SK-N-SH treated with all-trans-retinoic acid at 6 μM for 48 hours (cell line): ENCODE measurements around the gene GALNT1.
A peak's percentile ranks its signal among the peaks of the same experiment; 100 is the strongest.

Experiments
- ATAC-seq: fragments of 200-7000 bp; cut with Tn5 transposase; 3 replicates; pipeline ENCODE4 v1.9.1; 2020; ENCODE audit warnings: mild to moderate bottlenecking, moderate library complexity
- ARNTL ChIP-seq: fragments of 450-650 bp; formaldehyde crosslinking; IDR thresholded peaks from 2 replicates; pipeline ENCODE4 v1.5.0; 2020; ENCODE audit warnings: low read depth, mild to moderate bottlenecking, moderate library complexity, borderline replicate concordance
- BACH2 ChIP-seq: fragments of 250-450 bp; sonication (Bioruptor Pico); IDR thresholded peaks from 2 replicates; pipeline ENCODE4 v1.9.0; 2021; ENCODE audit warnings: mild to moderate bottlenecking, borderline replicate concordance
- CREB5 ChIP-seq: fragments of 250-450 bp; sonication (Bioruptor Pico); IDR thresholded peaks from 2 replicates; pipeline ENCODE4 v1.5.1; 2020; ENCODE audit warnings: low read depth, mild to moderate bottlenecking, moderate library complexity
- CSDC2 ChIP-seq: fragments of 250-450 bp; sonication (Bioruptor Pico); IDR thresholded peaks from 2 replicates; pipeline ENCODE4 v1.5.0; 2020; ENCODE audit warnings: mild to moderate bottlenecking, moderate library complexity
- CSRNP3 ChIP-seq: fragments of 250-450 bp; sonication (Bioruptor Pico); IDR thresholded peaks from 2 replicates; pipeline ENCODE4 v1.5.1; 2021; ENCODE audit warnings: mild to moderate bottlenecking, moderate library complexity
- ESRRG ChIP-seq: fragments of 250-450 bp; sonication (Bioruptor Pico); IDR thresholded peaks from 2 replicates; pipeline ENCODE4 v1.6.1; 2021; ENCODE audit warnings: mild to moderate bottlenecking
- ISL1 ChIP-seq: fragments of 250-450 bp; sonication (Bioruptor Pico); IDR thresholded peaks from 2 replicates; pipeline ENCODE4 v2.1.2; 2022; ENCODE audit warnings: mild to moderate bottlenecking, moderate library complexity
- OSR1 ChIP-seq: fragments of 250-450 bp; sonication (Bioruptor Pico); IDR thresholded peaks from 2 replicates; pipeline ENCODE4 v1.8.0; 2022; ENCODE audit warnings: moderate library complexity, mild to moderate bottlenecking, inconsistent platforms
- POU6F1 ChIP-seq: fragments of 250-450 bp; sonication (Bioruptor Pico); IDR thresholded peaks from 2 replicates; pipeline ENCODE4 v1.8.0; 2021; ENCODE audit warnings: low read depth, mild to moderate bottlenecking, moderate library complexity, borderline replicate concordance
- RARB ChIP-seq: fragments of 250-450 bp; sonication (Bioruptor Pico); IDR thresholded peaks from 2 replicates; pipeline ENCODE4 v1.8.0; 2021; ENCODE audit warnings: mild to moderate bottlenecking, moderate library complexity
- SNAI2 ChIP-seq: fragments of 250-450 bp; sonication (Bioruptor Pico); IDR thresholded peaks from 2 replicates; pipeline ENCODE4 v1.5.0; 2020; ENCODE audit warnings: mild to moderate bottlenecking, moderate library complexity
- TCF4 ChIP-seq: fragments of 250-450 bp; sonication (Bioruptor Pico); IDR thresholded peaks from 2 replicates; pipeline ENCODE4 v1.8.0; 2021; ENCODE audit warnings: mild to moderate bottlenecking, moderate library complexity, borderline replicate concordance
- TOX ChIP-seq: fragments of 250-450 bp; sonication (Bioruptor Pico); IDR thresholded peaks from 2 replicates; pipeline ENCODE4 v1.8.0; 2021; ENCODE audit warnings: mild to moderate bottlenecking, moderate library complexity, borderline replicate concordance
- TSHZ2 ChIP-seq: fragments of 250-450 bp; sonication (Bioruptor Pico); IDR thresholded peaks from 2 replicates; pipeline ENCODE4 v1.5.0; 2020; ENCODE audit warnings: mild to moderate bottlenecking, moderate library complexity
- ZC3H10 ChIP-seq: fragments of 250-450 bp; sonication (Bioruptor Pico); IDR thresholded peaks from 2 replicates; pipeline ENCODE4 v1.5.1; 2021; ENCODE audit warnings: mild to moderate bottlenecking, moderate library complexity
- ZFP3 ChIP-seq: fragments of 250-450 bp; sonication (Bioruptor Pico); IDR thresholded peaks from 2 replicates; pipeline ENCODE4 v1.5.0; 2020; ENCODE audit warnings: mild to moderate bottlenecking, moderate library complexity
- ZFP30 ChIP-seq: fragments of 450-650 bp; formaldehyde crosslinking; IDR thresholded peaks from 2 replicates; pipeline ENCODE4 v1.5.0; 2022; ENCODE audit warnings: mild to moderate bottlenecking, moderate library complexity
- ZNF565 ChIP-seq: fragments of 450-650 bp; formaldehyde crosslinking; conservative IDR thresholded peaks from 2 replicates; pipeline ENCODE4 v1.5.0; 2020; ENCODE audit warnings: low read depth, mild to moderate bottlenecking, moderate library complexity
- ZNF70 ChIP-seq: fragments of 450-650 bp; formaldehyde crosslinking; IDR thresholded peaks from 2 replicates; pipeline ENCODE4 v1.5.0; 2020; ENCODE audit warnings: mild to moderate bottlenecking, moderate library complexity
- ZNF8 ChIP-seq: fragments of 450-650 bp; formaldehyde crosslinking; IDR thresholded peaks from 2 replicates; pipeline ENCODE4 v1.5.0; 2020; ENCODE audit warnings: mild to moderate bottlenecking, moderate library complexity

The GALNT1 gene

GRCh38 chr18:35658112-35658511 is 76.6 kb downstream of the GALNT1 start:
- no peak for ATAC-seq
- TF ChIP-seq ISL1 (CRISPR knock-in tag) (no peak), CSDC2 (CRISPR knock-in tag) (no peak), SNAI2 (no peak), OSR1 (CRISPR knock-in tag) (no peak), CREB5 (CRISPR knock-in tag) (no peak), TCF4 (no peak), CSRNP3 (no peak), TSHZ2 (CRISPR knock-in tag) (no peak)
- TF ChIP-seq, all 23 proteins: peak for 0

- TF ChIP-seq TCF4 (no peak), ZNF8 (CRISPR knock-in tag) (no peak), POU6F1 (CRISPR knock-in tag) (no peak), ISL1 (CRISPR knock-in tag) (no peak), ZC3H10 (no peak), CREB5 (CRISPR knock-in tag) (no peak), ZNF565 (CRISPR knock-in tag) (no peak), ARNTL (no peak)
Measured at GRCh38 chr18:35661483-35662146, 80.1 kb downstream of the GALNT1 start.

GRCh38 chr18:35662293-35663062 is 80.9 kb downstream of the GALNT1 start:
- TF ChIP-seq ZC3H10 (no peak), SNAI2 (no peak), CREB5 (CRISPR knock-in tag) (no peak), CSDC2 (CRISPR knock-in tag) (no peak), OSR1 (CRISPR knock-in tag) (no peak), ZNF8 (CRISPR knock-in tag) (no peak), TOX (no peak), TSHZ2 (CRISPR knock-in tag) (no peak), ISL1 (CRISPR knock-in tag) (no peak), RARB (CRISPR knock-in tag) (no peak), ZFP3 (CRISPR knock-in tag) (no peak), ZNF565 (CRISPR knock-in tag) (no peak), ESRRG (no peak), BACH2 (no peak), ZFP30 (no peak), ZNF70 (CRISPR knock-in tag) (no peak), TCF4 (no peak)
- TF ChIP-seq, all 23 proteins: peak for 0
- ATAC-seq = no peak

More at GRCh38 chr18:35661483-35662146, 80.1 kb downstream of the GALNT1 start:
- ATAC-seq = peak; percentile 42; the same call in 1 of the 3 replicates
